Upper lobe of right lung (tissue), 1 donor: ENCODE measurements around the gene NEGR1. TPM values are rescaled to one million over a fixed set of nuclear protein-coding genes. Genes with fewer than 3 reads are reported as not detected.

Experiments
- ATAC-seq: fragments of 200-7000 bp; cut with Tn5 transposase; one replicate; pipeline ENCODE4 v1.9.1; 2020; ENCODE audit warnings: mild to moderate bottlenecking, moderate library complexity
- DNase-seq: peaks from one replicate; pipeline ENCODE4 v3.0.0-alpha.2; 2020
- H3K27ac ChIP-seq: fragments of 200-600 bp; one replicate; pipeline ENCODE4 v1.8.0; 2022
- H3K27me3 ChIP-seq: fragments of 200-600 bp; one replicate; pipeline ENCODE4 v1.8.0; 2022; ENCODE audit warnings: mild to moderate bottlenecking
- H3K36me3 ChIP-seq: fragments of 200-600 bp; one replicate; pipeline ENCODE4 v1.8.0; 2022
- H3K4me1 ChIP-seq: fragments of 200-600 bp; one replicate; pipeline ENCODE4 v1.8.0; 2022
- H3K4me3 ChIP-seq: fragments of 200-600 bp; one replicate; pipeline ENCODE4 v1.8.0; 2022; ENCODE audit warnings: mild to moderate bottlenecking
- H3K9me3 ChIP-seq: fragments of 200-600 bp; one replicate; pipeline ENCODE4 v1.8.0; 2022
- intact Hi-C: fragments of 100-400 bp; cut with DNase I; formaldehyde crosslinking; loops from one replicate; pipeline ENCODE4 v1.11.0; 2022
- total RNA-seq: library from RNA; stranded (reverse); fragmentation: NEBNext Ultra II Directional; extraction: Animal tissue kit (Norgen Biotek cat#: 25700); gene quantifications from one replicate; pipeline ENCODE4 v1.2.1, GENCODE V29; 2021
- TF ChIP-seq, protein P1 (sequence below): fragments of 200-600 bp; IDR thresholded peaks from one replicate; pipeline ENCODE4 v1.8.0; 2022; ENCODE audit warnings: antibody characterized with exemption
- donor health status: DM: no; HTN: yes; CAD: no; lungs with severe emphysema.

The NEGR1 gene
- total RNA-seq, 1 donor from 2014 or later = 21.4 TPM

- intact Hi-C loops = no loop called here
- no peak for ATAC-seq
Observed at GRCh38 chr1:71650119-71650518, 632.2 kb downstream of the NEGR1 start.

DNA sequence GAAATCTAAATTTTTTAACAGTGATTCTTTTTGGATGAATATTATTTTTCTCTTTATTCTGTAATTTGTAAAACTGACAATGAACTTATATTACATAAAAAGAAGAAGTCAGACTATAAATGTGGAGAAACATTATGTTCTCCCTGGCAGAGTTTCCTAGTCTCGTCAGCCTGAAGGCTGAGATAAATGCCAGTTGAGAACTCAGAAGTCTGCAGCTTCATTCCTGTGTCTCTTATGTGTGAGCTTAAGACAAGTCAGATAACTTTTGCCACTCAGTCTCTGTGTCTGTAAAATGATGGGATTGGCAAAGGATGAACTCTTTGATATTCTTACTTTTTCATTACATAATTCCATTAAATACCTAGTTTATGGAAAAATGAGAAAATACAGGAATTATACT is 632.7 kb downstream of the NEGR1 start:
- no peak for ATAC-seq
- Histone ChIP-seq H3K27me3 (no peaks in the 10 kb centered on the region), H3K4me3 (no peak overlapping the region), H3K4me1 (no peaks in the 10 kb centered on the region), H3K9me3 (no peaks in the 10 kb centered on the region), H3K27ac (no peak overlapping the region), H3K36me3 (no peaks in the 10 kb centered on the region)
- TF ChIP-seq, protein P1, sequence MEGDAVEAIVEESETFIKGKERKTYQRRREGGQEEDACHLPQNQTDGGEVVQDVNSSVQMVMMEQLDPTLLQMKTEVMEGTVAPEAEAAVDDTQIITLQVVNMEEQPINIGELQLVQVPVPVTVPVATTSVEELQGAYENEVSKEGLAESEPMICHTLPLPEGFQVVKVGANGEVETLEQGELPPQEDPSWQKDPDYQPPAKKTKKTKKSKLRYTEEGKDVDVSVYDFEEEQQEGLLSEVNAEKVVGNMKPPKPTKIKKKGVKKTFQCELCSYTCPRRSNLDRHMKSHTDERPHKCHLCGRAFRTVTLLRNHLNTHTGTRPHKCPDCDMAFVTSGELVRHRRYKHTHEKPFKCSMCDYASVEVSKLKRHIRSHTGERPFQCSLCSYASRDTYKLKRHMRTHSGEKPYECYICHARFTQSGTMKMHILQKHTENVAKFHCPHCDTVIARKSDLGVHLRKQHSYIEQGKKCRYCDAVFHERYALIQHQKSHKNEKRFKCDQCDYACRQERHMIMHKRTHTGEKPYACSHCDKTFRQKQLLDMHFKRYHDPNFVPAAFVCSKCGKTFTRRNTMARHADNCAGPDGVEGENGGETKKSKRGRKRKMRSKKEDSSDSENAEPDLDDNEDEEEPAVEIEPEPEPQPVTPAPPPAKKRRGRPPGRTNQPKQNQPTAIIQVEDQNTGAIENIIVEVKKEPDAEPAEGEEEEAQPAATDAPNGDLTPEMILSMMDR = no peak
- DNase-seq = no peak
- intact Hi-C loops = no loop called here

More at GRCh38 chr1:71650119-71650518, 632.2 kb downstream of the NEGR1 start:
- no peaks in the 10 kb centered on the region for H3K27me3 ChIP-seq
- no peaks in the 10 kb centered on the region for H3K36me3 ChIP-seq
- no peak overlapping the region for H3K4me3 ChIP-seq
- TF ChIP-seq, protein P1 = no peak
- DNase-seq = no peak
- H3K4me1 ChIP-seq = no peaks in the 10 kb centered on the region
- no peaks in the 10 kb centered on the region for H3K9me3 ChIP-seq
- H3K27ac ChIP-seq = no peak overlapping the region

GRCh38 chr1:71647513-71648300 is 634.6 kb downstream of the NEGR1 start:
- ATAC-seq (no peak), DNase-seq (no peak)
- Histone ChIP-seq H3K27ac (no peak overlapping the region), H3K27me3 (no peaks in the 10 kb centered on the region), H3K4me1 (no peaks in the 10 kb centered on the region), H3K36me3 (no peaks in the 10 kb centered on the region), H3K9me3 (no peaks in the 10 kb centered on the region), H3K4me3 (no peak overlapping the region)
- TF ChIP-seq, protein P1 = no peak
- intact Hi-C loops = no loop called here

DNA sequence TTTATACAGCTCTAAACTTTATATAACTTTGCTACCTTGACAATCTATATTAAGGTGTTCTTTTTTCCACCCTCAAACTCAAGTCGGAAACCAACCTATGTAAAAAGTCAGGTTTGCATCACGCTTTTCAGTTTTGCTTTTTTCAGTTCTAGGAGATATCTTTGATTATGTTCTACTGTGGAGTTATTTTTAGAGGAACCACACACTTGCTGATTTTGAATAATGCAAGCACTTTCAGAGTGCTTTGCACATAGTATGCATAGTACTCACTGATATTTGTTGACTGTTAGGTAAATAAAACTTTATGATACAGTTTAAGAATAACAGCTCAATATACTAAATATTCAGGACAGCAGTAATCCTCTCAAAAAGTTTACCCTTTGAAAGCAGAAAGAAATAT is 637.3 kb downstream of the NEGR1 start:
- Histone ChIP-seq H3K4me3 (no peak overlapping the region), H3K4me1 (no peaks in the 10 kb centered on the region), H3K27me3 (no peaks in the 10 kb centered on the region), H3K27ac (no peak overlapping the region), H3K9me3 (no peaks in the 10 kb centered on the region), H3K36me3 (no peaks in the 10 kb centered on the region)
- ATAC-seq = no peak
- TF ChIP-seq, protein P1 = no peak
- DNase-seq = no peak
- intact Hi-C loops = no loop called here

GRCh38 chr1:71641903-71642302 is 640.4 kb downstream of the NEGR1 start:
- ATAC-seq (no peak), DNase-seq (no peak)
- H3K4me1 ChIP-seq = no peaks in the 10 kb centered on the region
- H3K4me3 ChIP-seq = no peak overlapping the region
- H3K9me3 ChIP-seq = no peaks in the 10 kb centered on the region
- TF ChIP-seq, protein P1 = no peak
- no peak overlapping the region for H3K27ac ChIP-seq
- no peaks in the 10 kb centered on the region for H3K36me3 ChIP-seq
- H3K27me3 ChIP-seq = no peaks in the 10 kb centered on the region
- intact Hi-C loops = no loop called here
